Neural cell (in vitro differentiated cells): ENCODE data around the gene MIGA1. TPM values are rescaled to one million over a fixed set of nuclear protein-coding genes. Genes with fewer than 3 reads are reported as not detected.
"Not testable (repeated sequence)": the region's sequence is repeated elsewhere in the genome, so short reads cannot be mapped to it uniquely, and the experiment has no call there.

Experiments
- H2AFZ ChIP-seq: fragments of 200-600, 300-800 bp; sonication (generic), shearing (Covaris generic); 2 replicates; pipeline ENCODE4 v1.6.0; 2014; ENCODE audit warnings: low read depth, mild to moderate bottlenecking, antibody characterized with exemption, low read length, moderate library complexity
- H3F3A ChIP-seq: fragments of 200-600 bp; shearing (Covaris generic); 2 replicates; pipeline ENCODE4 v1.6.1; 2016; ENCODE audit warnings: mild to moderate bottlenecking, moderate library complexity, mixed read lengths, antibody characterized with exemption, low read length; ENCODE audit not compliant: insufficient read depth, poor library complexity, severe bottlenecking
- H3K27ac ChIP-seq: fragments of 200-600, 300-800 bp; sonication (generic), shearing (Covaris generic); 2 replicates; pipeline ENCODE4 v1.5.1; 2014; ENCODE audit warnings: mild to moderate bottlenecking, low read length, moderate library complexity
- H3K27me3 ChIP-seq: fragments of 300-800, 200-600 bp; sonication (generic), shearing (Covaris generic); 2 replicates; pipeline ENCODE4 v1.6.0; 2014; ENCODE audit warnings: mild to moderate bottlenecking, low read depth, low read length, moderate library complexity; ENCODE audit not compliant: insufficient read depth
- H3K36me3 ChIP-seq: fragments of 300-800, 200-600 bp; sonication (generic), shearing (Covaris generic); 2 replicates; pipeline ENCODE4 v1.5.1; 2014; ENCODE audit warnings: mild to moderate bottlenecking, antibody characterized with exemption, low read length, moderate library complexity; ENCODE audit not compliant: insufficient read depth
- H3K4me2 ChIP-seq: fragments of 300-800, 200-600 bp; sonication (generic), shearing (Covaris generic); 2 replicates; pipeline ENCODE4 v1.6.0; 2014; ENCODE audit warnings: mild to moderate bottlenecking, low read length
- H3K4me3 ChIP-seq: fragments of 300-800, 200-600 bp; sonication (generic), shearing (Covaris generic); 2 replicates; pipeline ENCODE4 v1.5.1; 2014; ENCODE audit warnings: mild to moderate bottlenecking, low read length, moderate library complexity
- H3K79me2 ChIP-seq: fragments of 200-600 bp; shearing (Covaris generic); replicated peaks from 2 replicates; pipeline ENCODE4 v1.6.0; 2014; ENCODE audit warnings: mild to moderate bottlenecking, low read length, moderate library complexity; ENCODE audit not compliant: insufficient read depth
- H3K9ac ChIP-seq: fragments of 300-800, 200-600 bp; sonication (generic), shearing (Covaris generic); 2 replicates; pipeline ENCODE4 v1.6.1; 2016; ENCODE audit warnings: mild to moderate bottlenecking, low read length, mixed read lengths
- H3K9me2 ChIP-seq: fragments of 200-600 bp; shearing (Covaris generic); 2 replicates; pipeline ENCODE4 v1.6.1; 2016; ENCODE audit warnings: mild to moderate bottlenecking, low read length, mixed read lengths; ENCODE audit not compliant: insufficient read depth
- H3K9me3 ChIP-seq: fragments of 200-600, 300-800 bp; sonication (generic), shearing (Covaris generic); 2 replicates; pipeline ENCODE4 v1.6.1; 2016; ENCODE audit warnings: mild to moderate bottlenecking, mixed run types, low read length, moderate library complexity, mixed read lengths
- H4K20me1 ChIP-seq: fragments of 200-600 bp; shearing (Covaris generic); 2 replicates; pipeline ENCODE4 v1.6.1; 2016; ENCODE audit warnings: mild to moderate bottlenecking, mixed run types; ENCODE audit not compliant: insufficient read depth
- CTCF ChIP-seq: fragments of 450-650 bp; IDR thresholded peaks from 2 replicates; pipeline ENCODE4 v1.5.1; 2014; ENCODE audit warnings: antibody characterized with exemption, mild to moderate bottlenecking, moderate library complexity; ENCODE audit not compliant: poor library complexity, severe bottlenecking
- EP300 ChIP-seq: fragments of 450-650 bp; conservative IDR thresholded peaks from 2 replicates; pipeline ENCODE4 v1.6.1; 2014; ENCODE audit warnings: antibody characterized with exemption, mild to moderate bottlenecking, moderate library complexity; ENCODE audit not compliant: poor library complexity, severe bottlenecking
- EZH2 ChIP-seq: fragments of 200-600, 300-800 bp; shearing (Covaris generic), sonication (generic); IDR thresholded peaks from 2 replicates; pipeline ENCODE4 v1.6.1; 2014; ENCODE audit warnings: antibody characterized with exemption, low read length, borderline replicate concordance, mild to moderate bottlenecking; ENCODE audit not compliant: insufficient read depth, poor library complexity, severe bottlenecking
- MXI1 ChIP-seq: fragments of 450-650 bp; conservative IDR thresholded peaks from 2 replicates; pipeline ENCODE4 v1.6.1; 2014; ENCODE audit warnings: antibody characterized with exemption, mild to moderate bottlenecking; ENCODE audit not compliant: poor library complexity, severe bottlenecking
- POLR2AphosphoS5 ChIP-seq: IDR thresholded peaks from 2 replicates; pipeline ENCODE4 v1.6.1; 2012
- RAD21 ChIP-seq: fragments of 450-650 bp; conservative IDR thresholded peaks from 2 replicates; pipeline ENCODE4 v1.6.1; 2014; ENCODE audit warnings: antibody characterized with exemption, mild to moderate bottlenecking, moderate library complexity
- REST ChIP-seq: IDR thresholded peaks from 2 replicates; pipeline ENCODE4 v1.6.1; 2012; ENCODE audit warnings: borderline replicate concordance
- SMC3 ChIP-seq: fragments of 450-650 bp; conservative IDR thresholded peaks from 2 replicates; pipeline ENCODE4 v1.6.1; 2014; ENCODE audit warnings: antibody characterized with exemption, mild to moderate bottlenecking, moderate library complexity; ENCODE audit not compliant: poor library complexity
- TAF1 ChIP-seq: IDR thresholded peaks from 2 replicates; pipeline ENCODE4 v1.6.1; 2012; ENCODE audit warnings: low read depth
- polyA plus RNA-seq: library from polyadenylated mRNA; depleted of rRNA; stranded (reverse); fragments of >200 nt; gene quantifications from 2 replicates; pipeline ENCODE4 v1.2.3, GENCODE V29; 2014

Gene MIGA1
- polyA plus RNA-seq, 1 donor from 2014 or later = 10.8 TPM

- no peak overlapping the region for H3K4me2 ChIP-seq
- TF ChIP-seq EP300 (no peak), RAD21 (no peak), EZH2 (no peak), POLR2AphosphoS5 (no peak), REST (no peak), CTCF (no peak)
- no peak overlapping the region for H3K4me3 ChIP-seq
- H3K9ac ChIP-seq = no peak overlapping the region
- H3K9me3 ChIP-seq = no peaks in the 10 kb centered on the region
- peaks cover 8% of the 10 kb centered on the region for H3K36me3 ChIP-seq
- H3K79me2 ChIP-seq = peaks cover 34% of the 10 kb centered on the region
- no peaks in the 10 kb centered on the region for H3K9me2 ChIP-seq
- no peak overlapping the region for H3K27ac ChIP-seq
- no peaks in the 10 kb centered on the region for H3F3A ChIP-seq
- no peaks in the 10 kb centered on the region for H3K27me3 ChIP-seq
- no peak overlapping the region for H2AFZ ChIP-seq
- no peaks in the 10 kb centered on the region for H4K20me1 ChIP-seq
Observed at GRCh38 chr1:77742011-77742555, 37.4 kb upstream of the MIGA1 start.

GRCh38 chr1:77744576-77744975, 34.9 kb upstream of the MIGA1 start:
- Histone ChIP-seq H3K36me3 (peaks cover 4% of the 10 kb centered on the region), H4K20me1 (no peaks in the 10 kb centered on the region), H3K9ac (no peak overlapping the region), H3K9me2 (no peaks in the 10 kb centered on the region), H3F3A (no peaks in the 10 kb centered on the region), H3K27ac (no peak overlapping the region), H3K4me2 (no peak overlapping the region), H3K9me3 (no peaks in the 10 kb centered on the region), H3K27me3 (no peaks in the 10 kb centered on the region), H2AFZ (no peak overlapping the region), H3K79me2 (peaks cover 46% of the 10 kb centered on the region), H3K4me3 (no peak overlapping the region)
- no peak for TF ChIP-seq MXI1
- no peak for TF ChIP-seq POLR2AphosphoS5
- no peak for TF ChIP-seq CTCF
- TF ChIP-seq EP300 = no peak
- TF ChIP-seq EZH2 = no peak
- no peak for TF ChIP-seq RAD21
- no peak for TF ChIP-seq TAF1
- TF ChIP-seq SMC3 = no peak
- no peak for TF ChIP-seq REST

- H3K9ac ChIP-seq, H3K27me3 ChIP-seq, H4K20me1 ChIP-seq, H2AFZ ChIP-seq, H3K9me3 ChIP-seq, H3F3A ChIP-seq, H3K36me3 ChIP-seq, H3K4me3 ChIP-seq, H3K27ac ChIP-seq, H3K4me2 ChIP-seq, H3K9me2 ChIP-seq: not testable (repeated sequence)
- H3K79me2 ChIP-seq = peaks cover 52% of the 10 kb centered on the region
Observed at GRCh38 chr1:77749489-77749888, 30.0 kb upstream of the MIGA1 start.
